Osteocyte (in vitro differentiated cells): Measurements from ENCODE around the gene PDZD2. TPM values are rescaled to one million over a fixed set of nuclear protein-coding genes. Genes with fewer than 3 reads are reported as not detected.

ENCODE experiments used
- DNase-seq: peaks from one replicate; pipeline ENCODE4 v3.0.0; 2021; ENCODE audit warnings: mixed read lengths; ENCODE audit not compliant: unreplicated experiment; ENCODE audit errors: extremely low spot score
- H3K27ac Mint-ChIP-seq: one replicate; pipeline ENCODE4 v1.8.0; 2021; ENCODE audit warnings: mild to moderate bottlenecking, mixed read lengths; ENCODE audit not compliant: unreplicated experiment
- H3K27me3 Mint-ChIP-seq: one replicate; pipeline ENCODE4 v1.8.0; 2021; ENCODE audit warnings: mixed read lengths; ENCODE audit not compliant: unreplicated experiment
- H3K36me3 Mint-ChIP-seq: one replicate; pipeline ENCODE4 v1.8.0; 2021; ENCODE audit warnings: mixed read lengths; ENCODE audit not compliant: unreplicated experiment
- H3K4me1 Mint-ChIP-seq: one replicate; pipeline ENCODE4 v1.8.0; 2021; ENCODE audit warnings: mixed read lengths; ENCODE audit not compliant: unreplicated experiment
- H3K4me3 Mint-ChIP-seq: one replicate; pipeline ENCODE4 v1.8.0; 2021; ENCODE audit warnings: mild to moderate bottlenecking, moderate library complexity, mixed read lengths; ENCODE audit not compliant: unreplicated experiment
- H3K9me3 Mint-ChIP-seq: one replicate; pipeline ENCODE4 v1.8.0; 2021; ENCODE audit warnings: mixed read lengths; ENCODE audit not compliant: unreplicated experiment
- total RNA-seq: library from RNA; stranded (reverse); gene quantifications from 2 replicates; pipeline ENCODE4 v1.2.1, GENCODE V29; 2021
- TF ChIP-seq, protein P1 (sequence below): fragments of 200-600 bp; sonication (generic); IDR thresholded peaks from 2 replicates; pipeline ENCODE4 v1.5.0; 2021; ENCODE audit warnings: antibody characterized with exemption, mild to moderate bottlenecking, moderate library complexity

PDZD2 gene
- total RNA-seq, 1 donor from 2014 or later: 2.3 TPM

DNA sequence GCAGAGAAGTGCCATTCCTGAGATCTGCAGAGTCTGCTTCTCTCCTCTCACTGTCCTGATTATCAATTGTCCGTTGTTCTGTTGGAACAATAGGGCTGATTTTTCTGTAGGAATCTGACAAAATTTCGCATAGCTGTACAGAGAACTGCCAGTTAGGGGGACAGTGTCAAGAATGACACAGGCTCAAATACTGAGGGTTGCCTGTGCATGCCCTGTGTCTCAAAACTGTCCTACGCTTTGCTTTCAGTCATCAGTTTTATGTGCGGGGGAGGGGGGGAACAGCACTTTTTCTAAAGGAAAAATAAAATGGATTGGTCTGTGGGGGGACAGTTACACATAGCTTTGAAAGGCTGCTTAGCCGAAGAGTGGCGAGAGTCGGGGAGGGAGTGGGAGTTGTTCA is 248.6 kb downstream of the PDZD2 start:
- H3K36me3 Mint-ChIP-seq: no peaks in the 10 kb centered on the region
- H3K4me3 Mint-ChIP-seq: no peak overlapping the region
- H3K4me1 Mint-ChIP-seq: peaks cover 11% of the 10 kb centered on the region
- no peaks in the 10 kb centered on the region for H3K9me3 Mint-ChIP-seq
- no peak overlapping the region for H3K27ac Mint-ChIP-seq
- TF ChIP-seq, protein P1, sequence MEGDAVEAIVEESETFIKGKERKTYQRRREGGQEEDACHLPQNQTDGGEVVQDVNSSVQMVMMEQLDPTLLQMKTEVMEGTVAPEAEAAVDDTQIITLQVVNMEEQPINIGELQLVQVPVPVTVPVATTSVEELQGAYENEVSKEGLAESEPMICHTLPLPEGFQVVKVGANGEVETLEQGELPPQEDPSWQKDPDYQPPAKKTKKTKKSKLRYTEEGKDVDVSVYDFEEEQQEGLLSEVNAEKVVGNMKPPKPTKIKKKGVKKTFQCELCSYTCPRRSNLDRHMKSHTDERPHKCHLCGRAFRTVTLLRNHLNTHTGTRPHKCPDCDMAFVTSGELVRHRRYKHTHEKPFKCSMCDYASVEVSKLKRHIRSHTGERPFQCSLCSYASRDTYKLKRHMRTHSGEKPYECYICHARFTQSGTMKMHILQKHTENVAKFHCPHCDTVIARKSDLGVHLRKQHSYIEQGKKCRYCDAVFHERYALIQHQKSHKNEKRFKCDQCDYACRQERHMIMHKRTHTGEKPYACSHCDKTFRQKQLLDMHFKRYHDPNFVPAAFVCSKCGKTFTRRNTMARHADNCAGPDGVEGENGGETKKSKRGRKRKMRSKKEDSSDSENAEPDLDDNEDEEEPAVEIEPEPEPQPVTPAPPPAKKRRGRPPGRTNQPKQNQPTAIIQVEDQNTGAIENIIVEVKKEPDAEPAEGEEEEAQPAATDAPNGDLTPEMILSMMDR: no peak
- peaks cover 3% of the 10 kb centered on the region for H3K27me3 Mint-ChIP-seq
- DNase-seq: no peak

DNA sequence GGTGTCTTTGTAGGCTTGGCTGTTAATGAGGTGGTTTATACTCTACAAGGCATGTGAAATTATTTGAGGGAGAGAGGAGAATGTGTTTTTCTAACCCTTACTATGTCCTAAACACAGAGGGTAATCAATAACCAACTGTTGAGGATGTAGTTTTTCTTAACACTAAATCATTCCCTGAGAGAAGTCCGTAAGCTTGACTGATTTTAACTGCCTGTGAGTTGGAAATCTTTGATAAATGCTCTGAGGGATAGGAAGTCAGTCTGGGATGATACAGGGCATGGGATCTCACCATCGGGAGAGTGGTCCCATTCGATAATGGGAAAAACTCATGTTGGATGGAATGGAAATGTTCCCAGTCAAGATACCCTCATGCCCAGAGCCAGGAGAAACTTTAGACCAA is 249.6 kb downstream of the PDZD2 start:
- TF ChIP-seq, protein P1: no peak
- Mint-ChIP-seq H3K4me3 (no peak overlapping the region), H3K9me3 (no peaks in the 10 kb centered on the region), H3K27me3 (peaks cover 3% of the 10 kb centered on the region), H3K36me3 (no peaks in the 10 kb centered on the region), H3K4me1 (peaks cover 13% of the 10 kb centered on the region), H3K27ac (no peak overlapping the region)
- no peak for DNase-seq

DNA sequence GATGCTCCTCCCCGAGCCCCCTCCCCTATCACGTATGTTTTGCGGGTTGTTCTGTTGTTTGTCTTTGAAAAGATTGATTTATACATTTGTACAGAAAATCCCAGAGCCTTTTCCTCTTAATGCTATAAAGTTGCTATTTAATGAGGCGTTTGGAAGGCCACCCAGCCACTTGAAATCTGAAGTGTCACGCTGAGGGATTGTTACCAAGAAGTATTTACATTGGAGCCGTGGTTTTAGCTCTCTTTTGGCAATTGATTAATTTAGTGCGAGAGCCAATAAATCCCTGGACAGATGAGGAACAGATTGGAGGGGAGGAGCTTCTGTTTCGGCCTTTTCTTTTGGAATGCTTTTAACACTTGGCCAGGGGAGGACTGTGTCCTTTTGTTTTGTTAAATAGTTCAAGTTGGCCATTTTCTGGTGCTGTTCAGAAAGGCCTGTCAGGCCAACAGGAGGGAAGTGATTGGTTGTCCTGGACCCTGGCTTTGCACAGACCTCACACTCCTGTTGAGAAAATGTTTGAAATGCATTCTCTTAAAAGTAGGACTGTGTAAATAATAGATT is 250.2 kb downstream of the PDZD2 start:
- Mint-ChIP-seq H3K27me3 (peaks cover 3% of the 10 kb centered on the region), H3K9me3 (no peaks in the 10 kb centered on the region), H3K4me1 (peaks cover 13% of the 10 kb centered on the region), H3K27ac (no peak overlapping the region), H3K36me3 (no peaks in the 10 kb centered on the region), H3K4me3 (no peak overlapping the region)
- TF ChIP-seq, protein P1: no peak
- DNase-seq: no peak

DNA sequence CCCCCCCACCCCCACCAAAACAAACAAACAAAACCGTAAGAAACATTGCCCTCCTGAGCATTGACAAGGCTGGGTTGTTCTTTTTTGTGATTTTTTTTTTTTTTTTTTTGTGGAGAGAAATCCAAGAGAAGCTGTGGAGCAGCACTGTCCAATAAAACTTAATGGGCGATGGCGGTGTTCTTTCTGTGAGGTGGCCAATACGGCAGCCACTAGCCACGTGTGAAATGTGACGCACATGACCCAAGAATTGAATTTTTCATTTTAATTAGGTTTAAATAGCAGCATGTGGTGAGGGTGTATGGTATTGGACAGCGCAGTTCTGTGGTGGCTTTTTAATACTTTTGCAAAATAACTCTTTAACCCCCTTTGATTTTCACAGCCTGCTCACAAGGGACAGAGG is 251.1 kb downstream of the PDZD2 start:
- Mint-ChIP-seq H3K27me3 (peaks cover 3% of the 10 kb centered on the region), H3K4me1 (peaks cover 9% of the 10 kb centered on the region), H3K27ac (no peak overlapping the region), H3K4me3 (no peak overlapping the region), H3K36me3 (no peaks in the 10 kb centered on the region), H3K9me3 (no peaks in the 10 kb centered on the region)
- DNase-seq: no peak
- TF ChIP-seq, protein P1: no peak

DNA sequence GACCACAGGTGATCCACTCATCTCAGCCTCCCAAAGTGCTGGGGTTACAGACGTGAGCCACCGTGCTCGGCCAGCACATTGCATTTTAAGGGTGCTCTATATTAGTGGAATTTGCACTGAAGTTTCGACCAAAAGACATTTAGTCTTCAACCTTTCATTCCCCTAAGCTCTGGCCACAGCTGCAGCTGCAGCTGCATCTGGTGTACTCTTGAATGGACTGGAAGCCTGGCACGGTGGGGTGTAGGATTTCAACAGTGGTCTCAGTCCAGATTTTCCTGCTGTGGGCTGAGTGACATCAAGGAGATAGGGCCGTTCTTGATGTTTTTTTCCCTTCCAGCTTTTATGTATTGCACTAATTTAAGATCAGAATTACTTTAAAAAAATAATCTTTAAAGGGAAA is 255.2 kb downstream of the PDZD2 start:
- no peak for DNase-seq
- Mint-ChIP-seq H3K4me3 (no peak overlapping the region), H3K27me3 (peaks cover 7% of the 10 kb centered on the region), H3K36me3 (no peaks in the 10 kb centered on the region), H3K4me1 (peaks cover 2% of the 10 kb centered on the region), H3K9me3 (no peaks in the 10 kb centered on the region), H3K27ac (no peak overlapping the region)
- TF ChIP-seq, protein P1: no peak
